Left forelimb (tissue), 1 donor: ENCODE results near the gene TEX29.

ENCODE experiments used
- DNase-seq: peaks from one replicate; pipeline ENCODE4 v3.0.0-alpha.2; 2018; ENCODE audit warnings: low spot score

TEX29 gene

DNA sequence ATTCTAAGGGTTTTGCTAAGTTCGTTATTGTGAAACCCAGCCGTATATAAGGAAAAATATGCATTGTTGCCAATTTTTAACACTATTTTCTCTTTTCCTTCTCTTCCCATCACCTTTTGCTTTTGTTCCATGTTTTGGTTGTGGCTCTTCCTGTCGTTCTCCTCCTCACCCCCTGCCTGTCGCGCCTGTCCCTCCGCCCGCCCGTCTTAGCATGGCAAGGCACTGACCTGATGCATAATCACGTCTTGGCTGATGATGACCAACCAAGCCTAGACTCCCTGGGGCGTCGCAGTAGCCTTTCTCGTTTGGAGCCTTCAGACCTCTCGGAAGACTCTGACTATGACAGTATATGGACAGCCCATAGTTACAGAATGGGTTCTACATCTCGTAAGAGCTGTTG lies 28.5 kb upstream of the TEX29 start:
- no peak for DNase-seq

DNA sequence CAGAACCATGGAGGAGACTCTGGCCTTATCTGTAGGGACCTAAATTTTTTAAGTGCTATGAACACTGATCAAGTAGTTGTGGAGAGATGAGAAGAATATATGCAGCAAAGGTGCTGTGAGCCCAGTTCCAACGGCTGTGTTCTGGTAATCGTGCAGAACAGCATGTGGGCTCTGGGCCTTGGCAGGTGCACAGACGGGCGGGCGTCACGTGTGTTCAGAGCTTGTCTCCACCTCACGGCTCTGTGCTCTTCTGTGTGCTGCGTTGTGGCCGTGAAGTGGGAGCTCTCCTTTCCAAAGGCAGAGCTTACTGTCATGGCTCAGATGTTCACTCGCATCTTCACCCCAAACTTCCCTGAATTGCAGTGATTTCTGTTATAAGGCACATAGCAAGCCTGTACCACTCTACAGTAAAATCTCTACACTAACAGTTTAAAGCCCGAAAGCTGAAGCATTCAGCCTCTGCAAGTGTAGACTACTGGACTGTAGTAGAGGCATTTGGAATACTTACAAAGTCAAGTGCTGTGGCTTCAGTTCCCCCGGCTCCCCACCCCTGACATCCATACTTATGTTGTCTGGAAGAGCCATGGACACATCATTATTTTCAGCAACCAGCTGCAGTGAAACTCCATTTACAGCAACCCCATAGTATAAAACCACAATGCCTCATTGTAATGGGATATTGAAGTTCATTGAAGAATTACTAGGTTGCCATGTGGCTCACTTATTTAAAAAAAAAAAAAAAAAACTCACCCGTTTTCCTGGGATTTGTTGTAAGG lies 27.5 kb upstream of the TEX29 start:
- DNase-seq: no peak

DNA sequence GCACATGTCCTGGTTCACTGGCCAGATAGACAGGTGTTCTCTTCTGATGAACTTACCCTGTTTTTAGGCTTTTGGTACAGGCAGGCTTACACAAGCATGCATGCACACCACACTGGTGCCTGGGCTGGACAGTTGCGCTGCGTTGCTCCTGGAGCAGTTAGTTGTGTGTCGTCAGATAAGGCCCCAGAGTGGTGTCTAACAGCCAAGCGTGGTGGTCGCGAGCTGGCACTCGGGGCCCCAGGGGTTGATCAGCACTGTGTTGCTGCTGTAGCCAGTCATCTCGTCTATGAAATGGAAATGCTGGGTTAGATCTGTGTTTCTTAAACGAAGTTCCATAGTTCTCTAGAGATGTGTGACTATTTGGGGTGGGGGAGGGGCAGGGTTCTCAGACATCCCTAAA lies 24.6 kb upstream of the TEX29 start:
- DNase-seq: no peak

DNA sequence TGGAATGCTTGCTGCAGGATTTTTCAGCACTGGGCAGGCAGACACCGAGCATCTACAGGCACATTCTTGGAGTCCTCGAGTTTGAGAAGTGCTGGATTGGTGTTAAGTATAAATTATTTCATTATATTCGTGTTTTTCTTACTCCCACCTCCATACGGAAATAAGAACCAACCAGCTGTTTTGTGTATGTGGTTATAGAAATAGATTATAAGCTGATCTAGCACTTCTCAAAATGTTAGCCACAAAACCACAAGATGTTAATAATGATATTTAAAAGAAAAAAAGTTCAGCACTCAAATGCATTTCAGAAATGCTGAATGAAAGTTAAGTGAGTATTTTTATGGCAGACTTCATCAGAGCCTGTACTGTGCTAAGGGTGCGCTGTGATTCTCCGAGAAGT lies 24.0 kb upstream of the TEX29 start:
- DNase-seq: no peak

DNA sequence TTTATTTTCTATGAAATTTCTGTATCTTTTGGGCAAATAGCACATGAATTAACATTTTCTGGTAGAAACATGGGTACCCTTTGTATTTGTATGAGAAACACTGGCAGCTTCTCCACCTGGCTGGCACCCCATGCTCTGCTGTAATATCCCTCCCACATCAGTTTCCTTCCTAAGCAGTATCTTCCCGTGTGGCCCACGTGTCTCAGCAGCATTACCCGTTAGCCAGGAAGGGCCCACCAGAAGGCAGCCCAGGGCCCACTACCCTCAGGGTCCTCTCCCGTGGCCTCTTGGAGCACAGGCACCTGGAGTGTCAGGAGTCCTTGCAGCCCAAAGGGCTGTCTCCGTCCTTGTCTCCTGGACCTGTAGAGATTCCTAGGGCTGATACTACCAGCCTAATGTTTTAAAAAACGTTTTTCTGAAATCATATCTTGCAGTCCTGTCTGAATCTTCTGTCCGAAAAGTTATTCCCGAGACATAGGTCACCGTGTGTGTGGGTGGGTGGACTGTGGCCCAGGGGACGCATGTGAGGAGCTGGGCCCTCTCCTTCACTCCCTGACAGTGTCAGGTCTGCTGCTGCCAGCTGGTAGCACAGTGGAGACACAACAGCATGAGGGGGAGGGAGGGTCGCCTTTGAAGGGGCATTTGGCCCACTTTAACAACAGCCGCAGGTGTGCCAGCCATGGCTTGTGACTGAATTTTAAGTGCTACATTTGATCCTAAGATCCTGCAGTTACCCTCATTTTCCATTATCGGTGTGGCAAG lies 22.0 kb upstream of the TEX29 start:
- DNase-seq: no peak

DNA sequence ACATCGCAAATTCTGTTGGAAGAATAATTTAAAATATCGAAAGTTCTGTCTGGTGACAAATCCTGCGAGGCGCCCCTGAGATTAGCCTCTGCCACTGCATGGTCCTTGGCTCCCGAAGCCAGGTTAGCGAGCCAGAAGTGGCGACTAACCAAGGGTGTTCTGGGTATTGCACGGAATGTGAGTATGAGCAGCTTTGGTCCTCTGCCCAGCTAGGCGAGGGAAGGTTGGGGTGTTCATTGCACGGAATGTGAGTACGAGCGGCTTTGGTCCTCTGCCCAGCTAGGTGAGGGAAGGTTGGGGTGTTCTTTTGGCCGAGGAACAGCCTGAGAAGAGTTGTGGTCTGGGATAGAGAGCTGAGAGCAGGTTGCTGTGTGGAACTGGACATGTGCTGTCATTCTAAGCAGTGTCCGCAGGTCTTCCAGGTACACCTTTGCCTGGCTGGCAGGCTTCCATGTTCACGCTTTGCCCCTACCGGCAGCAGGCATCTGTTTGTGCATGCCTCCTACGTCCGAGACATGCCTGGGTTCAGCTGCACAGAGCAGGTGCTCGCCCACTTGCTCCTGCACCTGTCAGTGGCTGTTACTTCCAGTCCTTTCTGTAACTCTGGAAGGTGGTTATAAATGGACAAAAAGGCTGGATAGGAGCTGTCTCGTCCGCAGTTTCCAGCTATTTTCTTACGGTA lies 18.3 kb upstream of the TEX29 start:
- peak; percentile 57 for DNase-seq

DNA sequence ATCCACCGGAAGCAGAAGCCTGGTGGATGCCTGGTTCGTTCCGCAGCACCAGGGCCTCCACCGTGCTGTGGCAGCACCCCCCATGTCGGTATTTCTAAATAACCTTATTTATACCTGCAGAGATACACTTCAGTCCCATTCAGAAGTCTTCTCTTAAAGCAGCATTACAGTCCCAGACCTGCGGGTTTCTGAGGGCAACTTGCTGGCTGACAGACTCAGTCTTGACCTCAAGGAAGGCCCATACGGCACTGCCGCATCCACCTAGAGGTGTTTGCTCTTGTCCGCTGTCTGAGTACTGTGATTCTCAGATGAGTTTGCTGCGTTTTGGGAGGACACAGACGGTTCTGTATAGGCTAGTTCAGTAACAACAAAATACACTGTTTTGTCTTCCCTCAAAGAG lies 16.9 kb upstream of the TEX29 start:
- DNase-seq: peak; percentile 44

DNA sequence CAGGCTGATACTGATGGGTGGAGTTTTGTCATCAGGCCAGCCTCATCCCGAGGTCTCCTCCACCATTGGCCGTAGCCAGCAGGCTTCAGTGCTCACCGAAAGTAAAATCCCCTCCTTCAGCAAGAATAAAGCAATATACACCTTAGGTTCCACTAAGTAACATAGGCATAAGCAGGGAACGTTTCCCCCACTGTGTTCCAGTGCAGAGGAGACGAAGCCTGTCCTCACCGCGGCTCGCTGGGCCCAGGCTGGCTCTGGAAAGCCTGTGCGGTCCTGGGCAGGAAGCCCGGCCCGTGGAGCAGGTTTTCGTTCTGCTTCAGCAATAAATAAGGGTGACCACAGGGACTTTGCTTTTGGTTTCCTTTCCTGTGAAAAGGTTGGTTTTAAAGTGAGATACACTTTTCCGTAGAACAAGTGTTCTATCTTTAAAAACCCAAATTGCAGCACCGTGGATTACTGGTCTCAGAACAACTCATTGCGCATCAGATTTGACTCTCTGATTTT lies 16.3 kb upstream of the TEX29 start:
- DNase-seq: no peak

DNA sequence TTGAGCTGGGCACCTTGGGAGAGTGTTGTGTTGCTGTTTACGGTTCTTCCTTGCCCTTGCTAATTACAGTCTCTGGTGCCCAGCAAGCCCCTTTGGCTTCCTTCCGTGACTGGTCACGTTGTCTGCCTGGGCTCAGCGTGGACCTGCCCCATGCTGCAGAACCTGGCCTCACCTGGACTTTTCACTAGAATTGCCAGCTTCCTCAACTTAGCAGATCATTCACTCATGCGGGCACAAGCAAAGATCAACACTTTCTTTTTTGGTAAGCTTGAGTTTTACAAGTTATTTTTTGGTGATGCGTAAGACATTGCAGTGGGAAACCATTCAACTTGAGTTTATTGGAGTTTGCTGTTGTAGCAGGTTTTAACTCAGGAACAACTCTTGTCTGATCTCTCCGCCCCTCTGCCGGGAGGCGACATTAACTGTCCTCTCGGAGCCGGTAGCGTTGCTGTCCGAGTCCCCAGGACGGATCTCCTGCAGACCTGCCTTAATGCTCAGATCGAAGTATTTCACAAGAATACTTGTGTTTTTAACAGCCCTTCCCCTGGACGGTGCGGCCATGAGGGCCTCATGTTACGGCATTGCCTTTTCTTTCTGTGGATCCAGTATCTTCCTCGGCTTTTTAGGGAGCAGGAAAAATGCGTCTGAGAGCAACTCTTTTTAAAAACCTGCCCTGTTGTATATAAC lies 15.7 kb upstream of the TEX29 start:
- DNase-seq: no peak

DNA sequence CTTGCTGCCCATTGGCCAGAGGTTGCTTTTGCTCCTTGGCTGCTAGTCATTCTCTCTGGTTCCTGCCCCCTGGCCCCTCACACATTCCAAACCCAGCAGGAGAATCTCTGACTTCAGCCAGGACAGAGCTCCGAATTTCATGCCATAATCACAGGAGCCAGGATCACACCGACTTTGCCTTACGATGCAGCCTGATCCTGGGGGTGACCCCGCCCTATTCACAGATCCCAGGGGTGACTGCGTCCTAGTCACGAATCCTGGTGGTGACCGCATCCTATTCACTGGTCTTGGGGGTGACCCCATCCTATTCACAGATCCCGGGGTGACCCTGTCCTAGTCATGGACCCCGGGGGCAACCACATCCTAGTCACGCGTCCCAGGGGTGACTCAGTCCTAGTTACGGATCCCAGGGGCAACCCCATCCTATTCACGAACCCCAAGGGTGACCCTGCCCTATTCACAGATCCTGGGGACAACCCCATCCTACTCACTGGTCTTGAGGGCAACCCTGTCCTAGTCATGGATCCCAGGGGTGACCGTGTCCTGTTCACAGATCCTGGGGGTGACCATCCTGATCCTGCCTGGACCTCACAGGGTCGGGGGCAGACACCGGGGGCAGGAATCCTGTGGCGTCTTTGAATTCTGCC lies 7.4 kb upstream of the TEX29 start:
- DNase-seq: peak; percentile 53

DNA sequence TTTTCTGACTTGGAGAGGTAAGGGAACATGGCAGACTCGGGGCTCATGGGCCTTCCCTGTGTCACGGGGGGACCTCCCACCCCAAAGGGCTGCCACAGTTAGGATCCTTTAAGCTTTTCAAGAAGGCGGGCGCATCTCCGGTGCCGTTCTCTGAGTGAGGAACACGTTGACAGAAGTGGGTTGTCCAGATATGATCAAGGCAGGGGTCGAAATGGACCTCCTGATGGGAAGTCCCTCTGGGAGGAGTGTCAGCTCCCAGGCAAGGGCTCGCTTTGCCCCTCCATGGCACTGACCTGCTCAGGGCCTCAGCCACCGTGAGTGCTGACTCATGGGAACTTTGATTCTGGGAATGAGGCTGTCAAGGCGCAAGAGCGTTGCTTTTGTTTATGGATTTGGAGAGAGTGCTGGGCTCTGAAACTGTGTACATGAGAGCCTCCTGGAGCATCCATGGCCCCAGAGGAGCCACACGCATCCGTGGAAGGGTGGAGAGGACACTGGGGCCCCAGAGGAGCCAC lies 6.5 kb upstream of the TEX29 start:
- DNase-seq: peak; percentile 44

DNA sequence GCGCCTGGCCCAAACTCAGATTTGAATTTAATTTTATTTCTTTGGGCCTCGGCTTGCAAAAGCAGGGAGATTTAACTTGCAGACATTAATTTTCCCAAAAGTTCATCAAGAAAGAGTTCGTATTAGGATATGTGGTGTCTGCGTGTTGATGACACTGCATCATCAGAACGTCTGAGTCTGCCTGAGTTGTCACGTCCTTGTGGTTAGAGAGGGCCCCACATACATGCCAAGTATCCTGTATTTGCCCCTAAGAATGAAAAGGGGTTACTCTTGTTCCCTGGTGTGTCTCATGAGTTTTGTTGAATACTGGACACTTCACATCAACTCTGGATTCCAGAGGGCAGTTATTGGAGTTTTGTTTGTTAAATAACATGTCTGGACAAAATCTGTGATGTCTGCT lies 5.6 kb upstream of the TEX29 start:
- DNase-seq: no peak

DNA sequence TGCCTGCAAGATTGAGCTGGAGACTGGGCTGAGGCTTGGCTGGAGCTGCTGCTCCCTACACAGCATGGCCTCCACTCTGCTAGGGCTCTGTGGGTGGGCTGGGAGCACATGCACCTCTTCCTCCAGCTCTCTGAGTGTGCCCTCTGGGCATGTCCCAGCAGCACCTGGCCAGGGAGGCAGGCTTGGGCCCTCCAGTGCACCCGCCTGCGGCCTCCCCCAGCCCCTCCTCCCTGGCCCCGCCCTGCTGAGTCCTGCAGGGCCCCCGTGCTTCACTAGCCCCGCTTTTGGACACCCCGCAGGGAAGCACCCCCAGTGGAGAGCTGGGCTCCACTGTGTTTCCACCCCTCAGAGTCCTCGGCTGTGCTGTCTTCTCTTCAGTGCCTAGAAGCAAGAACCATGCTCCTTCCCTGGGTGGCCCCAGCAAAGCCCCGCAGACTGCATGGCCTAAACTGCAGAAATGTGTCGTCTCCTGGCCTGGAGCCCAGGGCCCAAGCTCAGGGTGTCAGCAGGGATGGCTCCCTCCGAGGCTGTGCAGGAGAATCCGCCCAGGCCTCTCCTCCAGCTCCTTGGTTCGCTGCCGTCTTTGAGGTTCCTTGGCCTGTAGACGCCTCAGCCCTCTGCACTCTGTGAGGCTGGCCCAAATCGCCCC lies 5.0 kb upstream of the TEX29 start:
- peak; percentile 47 for DNase-seq

DNA sequence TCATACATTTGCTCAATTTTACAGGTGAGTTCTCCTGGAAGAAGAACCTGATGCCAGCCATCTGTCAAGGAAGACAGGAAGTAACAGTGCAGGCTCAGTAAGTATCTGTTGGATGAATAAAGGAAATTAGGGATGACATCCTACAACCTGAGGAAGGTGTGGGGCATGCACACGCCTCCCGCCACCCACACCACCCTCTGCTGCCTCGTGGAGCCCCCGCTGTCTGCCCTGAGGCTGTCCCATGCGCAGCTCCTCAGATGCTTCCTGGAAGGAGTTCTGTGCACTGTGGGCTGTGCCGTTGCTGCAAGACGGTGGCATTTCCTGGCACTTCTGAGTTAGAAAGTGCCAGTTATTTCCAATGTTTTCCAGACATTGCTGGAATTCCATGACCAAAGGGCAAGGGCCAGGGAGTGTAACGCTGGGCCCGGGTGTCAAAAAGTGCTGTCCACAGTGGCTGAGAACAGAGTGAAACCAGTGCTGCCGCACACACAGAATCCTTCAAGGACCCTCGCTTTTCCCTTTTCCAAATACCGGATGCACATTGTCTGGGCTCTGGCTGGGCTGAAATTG lies 4.2 kb upstream of the TEX29 start:
- DNase-seq: peak; percentile 40

DNA sequence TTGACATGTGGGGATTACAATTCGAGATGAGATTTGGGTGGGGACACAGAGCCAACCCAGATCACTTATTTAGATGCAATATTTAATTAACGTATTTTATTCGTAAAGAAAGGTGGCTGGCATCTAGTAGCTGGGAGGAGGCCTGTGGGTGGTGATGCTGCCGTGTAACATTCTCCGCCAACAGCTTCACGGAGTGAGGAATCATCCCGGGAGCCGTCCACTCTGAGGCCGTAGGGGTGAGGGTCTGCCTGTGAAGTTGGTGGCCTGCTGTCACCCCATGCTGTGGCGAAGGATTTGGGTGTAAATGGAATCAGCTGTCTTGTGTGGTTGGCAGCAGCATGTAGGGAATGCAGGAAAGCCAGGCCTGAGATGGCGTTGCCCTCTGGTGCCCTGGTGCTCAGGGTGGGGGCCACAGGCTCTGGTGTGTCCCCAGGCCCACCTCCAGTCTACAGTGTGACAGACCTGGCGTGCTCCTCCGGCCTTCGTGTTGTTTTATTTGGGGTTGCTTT lies 3.3 kb upstream of the TEX29 start:
- peak; percentile 20 for DNase-seq

DNA sequence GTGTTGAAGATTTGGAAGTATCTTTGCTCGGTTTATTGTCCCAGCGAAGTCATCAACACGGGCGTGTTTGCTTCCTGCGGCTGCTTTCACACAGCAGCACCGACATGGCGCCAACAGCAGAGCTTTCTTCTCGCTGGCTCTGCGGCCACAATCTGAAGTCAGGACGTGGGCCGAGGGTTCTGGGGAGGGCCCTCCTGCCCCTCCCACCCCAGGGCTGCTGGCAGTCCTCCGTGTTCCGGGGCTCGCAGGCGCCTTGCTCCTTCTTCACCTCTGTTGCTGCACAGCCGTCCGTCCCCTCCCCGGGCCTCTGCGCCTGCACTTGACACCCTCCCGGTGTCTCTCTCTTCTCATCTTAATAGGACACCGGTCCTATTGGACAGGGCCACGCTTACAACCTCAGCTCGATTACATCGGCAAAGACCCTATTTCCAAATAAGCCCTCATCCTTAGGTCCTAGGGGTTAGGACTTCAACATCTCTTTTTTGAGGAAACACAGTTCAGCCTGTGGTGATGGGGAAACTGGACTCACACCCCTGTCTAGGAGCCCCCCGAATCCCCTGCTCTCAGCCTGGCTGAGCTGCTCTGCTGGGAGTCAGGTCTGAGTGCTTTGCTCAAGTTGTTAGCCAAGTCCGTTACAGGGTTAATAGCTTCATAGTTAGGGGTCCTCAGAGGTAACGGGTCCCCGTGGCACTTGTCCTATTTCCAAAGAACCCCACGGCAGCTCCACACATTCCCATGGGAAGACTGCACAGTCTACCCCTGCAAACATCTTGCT lies 2.7 kb upstream of the TEX29 start:
- peak; percentile 53 for DNase-seq

DNA sequence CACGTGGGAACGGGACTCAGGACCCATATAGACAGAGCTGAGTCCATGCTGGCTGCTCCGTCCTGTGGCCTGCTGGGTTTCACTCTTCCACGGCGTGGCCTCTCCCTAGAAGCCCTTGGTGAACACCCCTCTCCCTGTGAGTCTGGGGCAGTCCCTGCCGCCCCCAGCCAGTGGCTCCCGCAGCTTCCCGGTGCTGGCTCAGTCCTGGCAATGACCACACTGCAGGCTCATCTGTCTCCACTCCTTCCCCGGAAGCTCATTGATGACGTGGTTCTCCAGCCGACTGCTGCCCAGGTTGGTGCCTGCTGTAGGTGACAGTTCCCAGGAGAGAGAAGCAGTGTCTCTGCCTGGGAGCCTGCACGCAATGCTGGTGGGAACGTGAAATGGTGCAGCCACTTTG lies 2.1 kb upstream of the TEX29 start:
- peak; percentile 56 for DNase-seq

DNA sequence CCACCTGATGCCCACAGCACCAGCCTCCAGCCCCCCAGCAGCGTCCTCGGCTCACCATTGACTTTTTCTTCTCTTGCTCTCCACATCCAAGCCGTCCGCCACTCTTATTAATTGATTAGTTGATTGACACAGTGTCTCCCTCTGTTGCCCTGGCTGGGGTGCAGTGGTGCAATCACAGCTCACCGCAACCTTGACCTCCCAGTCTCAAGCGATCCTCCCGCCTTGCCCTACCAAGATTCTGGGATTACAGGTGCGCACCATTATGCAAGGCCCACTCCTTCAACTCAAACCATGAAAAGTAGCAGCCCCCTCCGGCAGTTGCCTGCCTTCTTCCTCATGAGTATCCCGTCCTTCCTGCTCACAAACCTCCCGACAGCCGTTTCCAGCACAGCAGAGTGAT lies 921 bp upstream of the TEX29 start:
- DNase-seq: peak; percentile 28
